Lower leg skin (tissue), 3 donors: ENCODE measurements around the gene DUSP3.

ENCODE experiments used
- CTCF ChIP-seq, 3 donors: fragments of 450-650 bp; IDR thresholded peaks; one replicate each; pipeline ENCODE4 v1.5.1; 2016; ENCODE audit warnings: antibody characterized with exemption in 3 of 3, mild to moderate bottlenecking in 3 of 3, moderate library complexity in 2 of 3
- POLR2A ChIP-seq, 2 donors: fragments of 450-650 bp; IDR thresholded peaks; one replicate each; pipeline ENCODE4 v1.6.1; 2016 to 2017; ENCODE audit warnings: antibody characterized with exemption in 2 of 2, mild to moderate bottlenecking in 1 of 2, moderate library complexity in 1 of 2

GRCh38 chr17:43757171-43757660 lies 21.6 kb downstream of the DUSP3 start:
- TF ChIP-seq POLR2A (IDR thresholded peaks at IDR 0.05), result no peak
- no peak for TF ChIP-seq CTCF (IDR thresholded peaks at IDR 0.05)
